ENCODE results near the gene MEAK7.

DNA sequence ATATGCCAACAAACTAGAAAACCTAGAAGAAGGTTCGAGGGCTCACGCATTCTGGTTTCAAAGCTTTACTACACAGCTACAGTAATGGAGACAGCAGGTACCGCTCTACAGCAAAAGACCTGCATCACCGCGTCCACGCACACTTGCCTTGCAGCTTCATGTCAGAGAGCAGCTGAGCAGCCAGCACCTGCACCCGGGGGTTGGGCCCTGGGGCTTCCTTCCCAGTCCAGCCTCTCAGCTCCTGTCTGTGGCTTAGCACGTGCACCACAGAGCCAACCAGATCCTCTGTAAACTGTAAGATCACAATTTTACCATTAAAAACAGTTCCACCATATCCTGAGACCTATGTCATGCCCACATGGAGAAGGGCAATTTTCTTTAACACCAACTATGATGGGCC, 15.3 kb downstream of the MEAK7 start:
- TF ChIP-seq, protein P1, sequence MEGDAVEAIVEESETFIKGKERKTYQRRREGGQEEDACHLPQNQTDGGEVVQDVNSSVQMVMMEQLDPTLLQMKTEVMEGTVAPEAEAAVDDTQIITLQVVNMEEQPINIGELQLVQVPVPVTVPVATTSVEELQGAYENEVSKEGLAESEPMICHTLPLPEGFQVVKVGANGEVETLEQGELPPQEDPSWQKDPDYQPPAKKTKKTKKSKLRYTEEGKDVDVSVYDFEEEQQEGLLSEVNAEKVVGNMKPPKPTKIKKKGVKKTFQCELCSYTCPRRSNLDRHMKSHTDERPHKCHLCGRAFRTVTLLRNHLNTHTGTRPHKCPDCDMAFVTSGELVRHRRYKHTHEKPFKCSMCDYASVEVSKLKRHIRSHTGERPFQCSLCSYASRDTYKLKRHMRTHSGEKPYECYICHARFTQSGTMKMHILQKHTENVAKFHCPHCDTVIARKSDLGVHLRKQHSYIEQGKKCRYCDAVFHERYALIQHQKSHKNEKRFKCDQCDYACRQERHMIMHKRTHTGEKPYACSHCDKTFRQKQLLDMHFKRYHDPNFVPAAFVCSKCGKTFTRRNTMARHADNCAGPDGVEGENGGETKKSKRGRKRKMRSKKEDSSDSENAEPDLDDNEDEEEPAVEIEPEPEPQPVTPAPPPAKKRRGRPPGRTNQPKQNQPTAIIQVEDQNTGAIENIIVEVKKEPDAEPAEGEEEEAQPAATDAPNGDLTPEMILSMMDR (IDR thresholded peaks at IDR 0.05; ENCODE audit: low read depth, low read length), result no peak
- TF ChIP-seq POLR2A (IDR thresholded peaks at IDR 0.05; ENCODE audit: extremely low read depth, insufficient read length), result no peak

Measured in NB4 (cell line).